Nephron (organoid): ENCODE data around the gene SLC45A1.

Source experiments
- H3K27ac Mint-ChIP-seq, 3 experiments: 2 replicates each; pipeline ENCODE4 v1.8.0; 2020; ENCODE audit warnings: mixed read lengths in 3 of 3, mild to moderate bottlenecking in 2 of 3, moderate library complexity in 1 of 3
- H3K27me3 Mint-ChIP-seq: 2 replicates; pipeline ENCODE4 v1.8.0; 2021; ENCODE audit warnings: low read depth, mild to moderate bottlenecking, moderate library complexity, mixed read lengths
- H3K36me3 Mint-ChIP-seq: 2 replicates; pipeline ENCODE4 v1.8.0; 2020; ENCODE audit warnings: low read depth, mixed read lengths
- H3K4me1 Mint-ChIP-seq: 2 replicates; pipeline ENCODE4 v1.8.0; 2020; ENCODE audit warnings: mixed read lengths
- H3K4me3 Mint-ChIP-seq, 3 experiments: 2 replicates each; pipeline ENCODE4 v1.8.0; 2020; ENCODE audit warnings: mild to moderate bottlenecking in 3 of 3, mixed read lengths in 3 of 3, moderate library complexity in 2 of 3
- H3K9me3 Mint-ChIP-seq: 2 replicates; pipeline ENCODE4 v1.8.0; 2020; ENCODE audit warnings: mixed read lengths
- CTCF ChIP-seq, 3 experiments: fragments of 200-600 bp; sonication (generic); IDR thresholded peaks; one replicate each; pipeline ENCODE4 v1.5.0; 2021; ENCODE audit warnings: antibody characterized with exemption in 3 of 3; ENCODE audit not compliant: unreplicated experiment in 3 of 3

The SLC45A1 gene

DNA sequence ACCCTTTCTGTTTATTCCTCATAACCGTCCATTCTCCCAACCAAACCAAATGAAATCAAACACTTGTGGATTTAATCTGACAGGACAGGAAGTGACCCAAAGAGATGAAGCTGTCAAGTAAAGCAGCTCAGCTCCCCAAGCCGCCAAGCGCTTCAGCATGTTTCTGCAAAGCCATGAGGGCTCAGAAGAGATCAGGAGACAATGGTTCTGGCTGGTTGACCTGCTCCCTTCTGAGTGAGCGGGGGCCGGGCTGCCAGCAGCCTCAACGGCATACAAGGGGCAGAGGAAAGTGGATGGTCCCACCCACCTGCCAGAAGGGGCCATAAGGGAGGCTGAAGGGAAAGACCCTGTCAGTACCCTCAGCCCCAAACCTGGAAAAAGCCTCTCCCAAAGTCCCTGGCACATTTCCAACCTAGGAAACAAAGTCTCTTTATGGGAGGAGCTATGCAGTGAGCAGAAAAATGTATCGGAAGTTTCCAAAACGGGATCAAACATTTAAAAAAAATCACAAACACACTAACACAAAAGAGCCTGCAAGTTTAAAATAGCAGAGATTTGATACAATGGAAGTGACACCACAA is 45.4 kb downstream of the SLC45A1 start:
- Mint-ChIP-seq H3K9me3 (no peaks in the 10 kb centered on the region), H3K27me3 (no peaks in the 10 kb centered on the region), H3K4me1 (peaks cover 41% of the 10 kb centered on the region), H3K36me3 (peaks cover 53% of the 10 kb centered on the region), H3K27ac (peak overlapping the region; percentile 63 to 95 (median 72)), H3K4me3 (no peak overlapping the region)
- no peak for TF ChIP-seq CTCF (IDR thresholded peaks at IDR 0.05; ENCODE audit: unreplicated experiment in 3 of 3)

DNA sequence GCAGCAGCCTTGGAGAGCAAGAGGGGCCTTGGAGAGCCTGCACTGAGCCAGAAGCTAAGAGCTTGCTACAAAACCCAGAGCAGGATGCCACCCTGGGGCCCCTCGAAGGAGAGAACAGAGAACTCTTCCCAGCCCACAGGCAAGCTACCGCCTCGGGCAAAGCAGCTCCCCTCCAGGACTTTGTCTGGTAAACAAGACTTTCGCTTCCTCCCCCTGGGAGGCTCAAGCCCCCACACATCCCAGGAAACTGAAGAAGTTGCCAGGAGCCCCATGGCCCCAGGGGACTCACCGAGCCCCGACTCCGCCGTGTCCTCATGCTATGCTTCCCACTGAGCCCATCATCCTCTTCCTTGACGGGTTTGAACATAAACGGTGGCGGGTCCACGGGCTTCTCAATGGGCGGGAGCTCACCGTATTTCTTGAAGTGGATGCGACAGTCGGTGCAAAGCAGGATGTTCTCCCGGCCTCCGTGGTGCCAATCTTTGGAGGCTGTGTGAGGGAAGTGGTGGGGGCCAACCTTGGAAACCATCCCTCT is 45.9 kb downstream of the SLC45A1 start:
- no peaks in the 10 kb centered on the region for H3K9me3 Mint-ChIP-seq
- TF ChIP-seq CTCF (IDR thresholded peaks at IDR 0.05; ENCODE audit: unreplicated experiment in 3 of 3): no peak
- peaks cover 41% of the 10 kb centered on the region for H3K4me1 Mint-ChIP-seq
- H3K36me3 Mint-ChIP-seq: peaks cover 53% of the 10 kb centered on the region
- no peaks in the 10 kb centered on the region for H3K27me3 Mint-ChIP-seq
- H3K27ac Mint-ChIP-seq: peak overlapping the region; percentile 63 to 95 (median 72)
- no peak overlapping the region for H3K4me3 Mint-ChIP-seq

- Mint-ChIP-seq H3K27me3 (no peaks in the 10 kb centered on the region), H3K9me3 (no peaks in the 10 kb centered on the region), H3K4me1 (peaks cover 49% of the 10 kb centered on the region), H3K27ac (peak overlapping the region in 2 of 3 experiments; percentile 14 to 52), H3K36me3 (peaks cover 47% of the 10 kb centered on the region), H3K4me3 (no peak overlapping the region)
- TF ChIP-seq CTCF (IDR thresholded peaks at IDR 0.05; ENCODE audit: unreplicated experiment in 3 of 3): no peak
Measured at GRCh38 chr1:8364528-8365442, 46.9 kb downstream of the SLC45A1 start.

GRCh38 chr1:8365661-8366362 is 47.9 kb downstream of the SLC45A1 start:
- TF ChIP-seq CTCF (IDR thresholded peaks at IDR 0.05; ENCODE audit: unreplicated experiment in 3 of 3): no peak
- no peaks in the 10 kb centered on the region for H3K27me3 Mint-ChIP-seq
- peaks cover 59% of the 10 kb centered on the region for H3K4me1 Mint-ChIP-seq
- no peaks in the 10 kb centered on the region for H3K9me3 Mint-ChIP-seq
- peaks cover 46% of the 10 kb centered on the region for H3K36me3 Mint-ChIP-seq
- peak overlapping the region; percentile 14 to 76 (median 32) for H3K27ac Mint-ChIP-seq
- H3K4me3 Mint-ChIP-seq: no peak overlapping the region

GRCh38 chr1:8367571-8368194 is 49.8 kb downstream of the SLC45A1 start:
- H3K4me3 Mint-ChIP-seq: no peak overlapping the region
- peaks cover 78% of the 10 kb centered on the region for H3K4me1 Mint-ChIP-seq
- H3K9me3 Mint-ChIP-seq: no peaks in the 10 kb centered on the region
- H3K36me3 Mint-ChIP-seq: peaks cover 32% of the 10 kb centered on the region
- no peaks in the 10 kb centered on the region for H3K27me3 Mint-ChIP-seq
- TF ChIP-seq CTCF (IDR thresholded peaks at IDR 0.05; ENCODE audit: unreplicated experiment in 3 of 3): no peak
- H3K27ac Mint-ChIP-seq: peak overlapping the region; percentile 33 to 84 (median 69)
